Measurements from ENCODE around the gene METTL27. TPM values are rescaled to one million over a fixed set of nuclear protein-coding genes. Genes with fewer than 3 reads are reported as not detected.
A peak's percentile ranks its signal among the peaks of the same experiment; 100 is the strongest.
"Not testable (repeated sequence)": the region's sequence is repeated elsewhere in the genome, so short reads cannot be mapped to it uniquely, and the experiment has no call there.

Gene METTL27
- total RNA-seq, 1 donor from 2014 or later = 1.8 TPM

DNA sequence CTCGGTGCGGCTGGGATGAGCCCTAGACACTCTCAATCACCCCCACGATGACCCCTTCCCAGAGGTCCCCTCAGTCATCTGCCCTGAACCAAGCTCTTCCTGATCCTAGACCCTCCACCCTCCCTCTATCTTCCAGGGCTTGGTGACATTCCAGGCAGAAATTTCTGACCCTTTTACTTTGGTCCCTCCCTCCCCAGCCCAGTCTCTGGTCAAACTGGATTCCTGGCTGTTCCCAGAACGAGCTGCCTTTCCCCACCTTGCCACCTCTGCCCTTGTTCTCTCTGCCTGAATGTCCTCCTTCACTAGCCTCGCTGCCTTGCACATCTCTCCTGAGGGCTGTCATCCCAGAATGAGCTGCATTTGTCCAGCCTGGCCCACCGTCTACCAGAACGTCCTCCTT, 12.8 kb downstream of the METTL27 start:
- peaks cover 14% of the 10 kb centered on the region for H3K27me3 Mint-ChIP-seq (ENCODE audit: insufficient read depth)
- no peak overlapping the region for H3K4me3 Mint-ChIP-seq
- peaks cover 5% of the 10 kb centered on the region for H3K4me1 Mint-ChIP-seq (ENCODE audit: low read depth)
- intact Hi-C loops (cut with micrococcal nuclease) = no loop called here
- H3K9me3 Mint-ChIP-seq = no peaks in the 10 kb centered on the region
- DNase-seq (ENCODE audit: low spot score) = no peak
- H3K27ac Mint-ChIP-seq = no peak overlapping the region
- H3K36me3 Mint-ChIP-seq (ENCODE audit: low read depth) = no peaks in the 10 kb centered on the region

DNA sequence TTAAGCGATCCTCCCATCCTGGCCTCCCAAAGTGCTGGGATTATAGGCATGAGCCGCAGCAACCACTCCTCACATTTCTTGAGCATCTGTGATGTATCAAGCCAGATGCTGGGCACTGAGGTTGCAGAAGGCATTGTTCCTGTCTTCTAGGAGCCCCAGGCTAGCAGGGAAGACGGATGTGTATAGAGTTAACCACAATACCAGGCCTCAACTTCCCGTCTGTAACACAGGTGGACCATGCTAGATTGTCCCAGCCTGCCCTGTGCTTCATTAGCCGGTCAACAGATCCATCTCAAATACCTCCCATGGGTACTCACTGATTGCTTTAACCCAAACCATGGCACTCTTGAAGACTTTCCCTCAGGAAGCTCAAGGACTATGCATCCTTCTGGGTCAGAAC, 13.3 kb downstream of the METTL27 start:
- intact Hi-C loops (cut with micrococcal nuclease) = no loop called here
- Mint-ChIP-seq H3K4me3 (no peak overlapping the region), H3K9me3 (no peaks in the 10 kb centered on the region)

DNA sequence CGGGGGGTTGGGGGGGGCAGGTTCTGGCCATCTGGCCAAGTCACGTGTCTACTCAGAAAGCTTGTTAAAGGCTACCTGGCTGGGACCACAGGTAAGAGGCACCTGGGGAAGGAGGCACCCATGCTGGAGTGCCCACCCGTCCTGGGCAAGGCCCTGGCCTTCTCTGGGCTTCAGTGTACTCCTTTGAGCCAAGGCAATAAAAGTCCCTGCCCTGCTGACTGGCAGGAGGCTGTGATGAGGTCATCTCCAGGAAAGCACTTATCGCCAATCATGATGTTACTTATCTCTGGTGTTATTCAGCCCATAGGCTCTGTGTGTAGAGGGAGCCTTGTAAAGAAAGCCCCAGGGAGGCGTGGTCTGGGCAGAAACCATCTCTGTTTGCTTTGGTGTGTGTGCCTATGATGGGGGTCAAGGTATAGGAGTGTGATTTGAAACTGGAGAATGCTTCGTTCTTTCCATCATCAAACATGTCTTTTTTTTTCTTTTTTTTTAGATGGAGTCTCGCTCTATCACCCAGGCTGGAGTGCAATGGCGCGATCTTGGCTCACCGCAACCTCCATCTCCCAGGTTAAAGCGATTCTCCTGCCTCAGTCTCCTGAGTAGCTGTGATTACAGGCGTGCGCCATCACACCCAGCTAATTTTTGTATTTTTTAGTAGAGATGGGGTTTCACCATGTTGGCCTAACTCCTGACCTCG, 14.1 kb downstream of the METTL27 start:
- Mint-ChIP-seq H3K4me3 (no peak overlapping the region), H3K4me1 (ENCODE audit: low read depth) (peaks cover 5% of the 10 kb centered on the region), H3K9me3 (no peaks in the 10 kb centered on the region), H3K27ac (no peak overlapping the region), H3K27me3 (ENCODE audit: insufficient read depth) (peaks cover 17% of the 10 kb centered on the region), H3K36me3 (ENCODE audit: low read depth) (no peaks in the 10 kb centered on the region)
- intact Hi-C loops (cut with micrococcal nuclease) = no loop called here
- DNase-seq (ENCODE audit: low spot score) = no peak

More for the DNA sequence above, 13.3 kb downstream of the METTL27 start:
- Mint-ChIP-seq H3K27ac (no peak overlapping the region), H3K36me3 (ENCODE audit: low read depth) (no peaks in the 10 kb centered on the region), H3K27me3 (ENCODE audit: insufficient read depth) (peaks cover 14% of the 10 kb centered on the region), H3K4me1 (ENCODE audit: low read depth) (peaks cover 5% of the 10 kb centered on the region)
- DNase-seq (ENCODE audit: low spot score) = no peak

DNA sequence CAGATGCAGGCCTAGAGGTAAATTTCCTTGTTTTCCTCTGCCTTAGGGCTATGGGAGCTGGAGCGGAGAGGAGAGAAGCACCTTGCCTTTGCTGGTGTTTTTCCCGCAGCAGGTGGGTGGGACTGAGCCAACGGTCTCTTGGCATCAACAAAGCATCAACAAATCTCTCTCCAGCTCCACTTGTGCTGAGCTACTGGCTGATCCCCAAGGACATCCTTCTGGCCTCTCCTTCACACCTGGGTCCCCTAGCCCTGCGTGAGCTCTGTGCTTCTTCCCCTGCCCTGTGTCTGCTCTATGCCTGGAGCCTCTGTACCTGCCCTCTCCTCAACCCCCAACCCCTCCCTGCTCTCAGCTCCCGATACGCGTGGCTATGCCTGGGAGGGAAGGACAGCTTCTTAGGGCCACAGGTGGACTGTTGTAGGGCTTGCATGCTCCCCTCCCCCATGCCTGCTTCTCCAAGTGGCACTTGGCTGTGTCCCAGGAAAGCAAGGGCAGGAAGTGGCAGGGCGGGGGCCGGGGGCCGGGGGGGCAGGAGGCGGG, 14.7 kb downstream of the METTL27 start:
- intact Hi-C loops (cut with micrococcal nuclease) = no loop called here

DNA sequence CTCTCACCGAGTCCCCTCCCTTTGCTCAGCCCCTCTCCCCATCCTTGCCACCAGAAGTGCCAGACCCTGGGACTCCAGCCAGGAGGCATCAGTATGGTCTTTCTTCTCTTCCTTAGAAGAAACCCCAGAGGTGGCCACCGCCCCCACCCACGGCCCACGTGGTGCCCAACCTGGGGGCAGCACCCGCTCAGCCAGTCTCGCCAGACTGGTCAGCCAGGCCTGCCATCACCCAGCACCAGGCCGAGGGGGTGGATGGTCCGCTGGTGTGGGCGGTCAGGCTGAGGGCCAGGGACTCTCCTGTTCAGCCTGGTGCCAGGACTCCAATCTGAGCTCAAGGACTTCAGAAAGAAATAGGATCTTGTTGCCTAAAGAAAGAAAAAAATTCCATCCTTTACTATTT, 17.3 kb downstream of the METTL27 start:
- H3K9me3 Mint-ChIP-seq = no peaks in the 10 kb centered on the region
- H3K27ac Mint-ChIP-seq = no peak overlapping the region
- DNase-seq (ENCODE audit: low spot score) = no peak
- peaks cover 5% of the 10 kb centered on the region for H3K4me1 Mint-ChIP-seq (ENCODE audit: low read depth)
- intact Hi-C loops (cut with micrococcal nuclease) = no loop called here
- H3K27me3 Mint-ChIP-seq (ENCODE audit: insufficient read depth) = peaks cover 17% of the 10 kb centered on the region
- H3K4me3 Mint-ChIP-seq = no peak overlapping the region
- H3K36me3 Mint-ChIP-seq (ENCODE audit: low read depth) = no peaks in the 10 kb centered on the region

More for the DNA sequence above, 14.7 kb downstream of the METTL27 start:
- H3K4me1 Mint-ChIP-seq (ENCODE audit: low read depth) = peaks cover 5% of the 10 kb centered on the region
- no peaks in the 10 kb centered on the region for H3K36me3 Mint-ChIP-seq (ENCODE audit: low read depth)
- H3K9me3 Mint-ChIP-seq = no peaks in the 10 kb centered on the region
- H3K27me3 Mint-ChIP-seq (ENCODE audit: insufficient read depth) = peaks cover 17% of the 10 kb centered on the region
- no peak overlapping the region for H3K4me3 Mint-ChIP-seq
- no peak for DNase-seq (ENCODE audit: low spot score)
- no peak overlapping the region for H3K27ac Mint-ChIP-seq

DNA sequence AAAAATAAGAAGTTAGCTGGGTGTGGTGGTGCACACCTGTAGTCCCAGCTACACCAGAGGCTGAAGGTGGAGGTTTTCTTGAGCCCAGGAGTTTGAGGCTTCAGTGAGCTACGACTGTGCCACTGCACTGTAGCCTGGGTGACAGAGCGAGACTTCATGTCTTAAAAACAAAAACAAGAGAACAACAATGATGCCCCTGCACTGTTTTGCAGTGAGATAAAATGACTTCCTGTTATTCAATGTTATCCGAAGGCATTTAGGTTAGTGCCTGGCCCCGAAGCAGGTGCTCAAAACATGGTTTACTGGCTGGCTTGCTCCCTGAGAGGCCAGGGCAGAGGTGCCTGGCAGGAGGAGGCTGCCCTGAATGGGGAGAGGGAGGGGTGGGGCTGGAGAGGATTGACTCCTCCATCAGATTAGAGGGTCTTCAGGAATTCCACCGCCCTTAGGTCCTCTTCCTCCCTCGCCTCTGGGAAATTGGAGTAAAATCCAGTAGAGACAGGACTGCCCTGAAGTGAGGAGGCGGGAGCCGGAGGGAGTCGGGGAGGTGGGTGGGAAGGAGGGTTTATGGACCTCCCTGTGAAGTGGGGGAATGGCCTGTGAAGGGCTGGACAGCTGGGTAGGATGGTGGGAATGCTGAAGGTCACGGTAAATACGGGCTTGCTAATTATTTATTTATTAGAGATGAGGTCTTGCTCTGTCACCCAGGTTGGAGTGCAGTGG, 18.3 kb downstream of the METTL27 start:
- Mint-ChIP-seq H3K36me3 (ENCODE audit: low read depth) (no peaks in the 10 kb centered on the region), H3K4me3 (no peak overlapping the region), H3K27ac (no peak overlapping the region), H3K4me1 (ENCODE audit: low read depth) (peaks cover 5% of the 10 kb centered on the region), H3K9me3 (no peaks in the 10 kb centered on the region), H3K27me3 (ENCODE audit: insufficient read depth) (peaks cover 18% of the 10 kb centered on the region)
- DNase-seq (ENCODE audit: low spot score) = no peak
- intact Hi-C loops (cut with micrococcal nuclease) = no loop called here

DNA sequence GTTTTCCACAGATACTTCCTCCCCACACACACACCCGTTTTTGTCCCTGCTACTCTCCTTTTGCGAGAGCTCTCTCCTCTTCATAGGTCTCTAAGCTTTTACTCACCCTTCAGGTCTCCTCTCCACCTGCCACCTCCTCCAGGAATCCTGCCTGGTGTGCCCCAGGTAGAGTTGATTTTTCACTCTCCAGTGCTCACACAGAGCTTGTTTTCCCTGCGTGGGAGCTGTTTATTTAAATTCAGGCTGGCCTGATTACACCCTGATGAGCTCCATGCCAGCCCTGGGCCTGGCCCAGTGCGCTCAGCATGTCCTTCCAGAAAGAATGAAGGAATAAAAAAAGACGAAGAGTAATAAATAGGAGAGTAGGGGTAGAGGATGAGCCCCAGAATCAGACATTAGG, 19.1 kb downstream of the METTL27 start:
- Mint-ChIP-seq H3K27ac (no peak overlapping the region), H3K27me3 (ENCODE audit: insufficient read depth) (peaks cover 16% of the 10 kb centered on the region), H3K36me3 (ENCODE audit: low read depth) (no peaks in the 10 kb centered on the region), H3K4me1 (ENCODE audit: low read depth) (peaks cover 5% of the 10 kb centered on the region), H3K4me3 (no peak overlapping the region), H3K9me3 (no peaks in the 10 kb centered on the region)
- intact Hi-C loops (cut with micrococcal nuclease) = no loop called here
- DNase-seq (ENCODE audit: low spot score) = no peak

DNA sequence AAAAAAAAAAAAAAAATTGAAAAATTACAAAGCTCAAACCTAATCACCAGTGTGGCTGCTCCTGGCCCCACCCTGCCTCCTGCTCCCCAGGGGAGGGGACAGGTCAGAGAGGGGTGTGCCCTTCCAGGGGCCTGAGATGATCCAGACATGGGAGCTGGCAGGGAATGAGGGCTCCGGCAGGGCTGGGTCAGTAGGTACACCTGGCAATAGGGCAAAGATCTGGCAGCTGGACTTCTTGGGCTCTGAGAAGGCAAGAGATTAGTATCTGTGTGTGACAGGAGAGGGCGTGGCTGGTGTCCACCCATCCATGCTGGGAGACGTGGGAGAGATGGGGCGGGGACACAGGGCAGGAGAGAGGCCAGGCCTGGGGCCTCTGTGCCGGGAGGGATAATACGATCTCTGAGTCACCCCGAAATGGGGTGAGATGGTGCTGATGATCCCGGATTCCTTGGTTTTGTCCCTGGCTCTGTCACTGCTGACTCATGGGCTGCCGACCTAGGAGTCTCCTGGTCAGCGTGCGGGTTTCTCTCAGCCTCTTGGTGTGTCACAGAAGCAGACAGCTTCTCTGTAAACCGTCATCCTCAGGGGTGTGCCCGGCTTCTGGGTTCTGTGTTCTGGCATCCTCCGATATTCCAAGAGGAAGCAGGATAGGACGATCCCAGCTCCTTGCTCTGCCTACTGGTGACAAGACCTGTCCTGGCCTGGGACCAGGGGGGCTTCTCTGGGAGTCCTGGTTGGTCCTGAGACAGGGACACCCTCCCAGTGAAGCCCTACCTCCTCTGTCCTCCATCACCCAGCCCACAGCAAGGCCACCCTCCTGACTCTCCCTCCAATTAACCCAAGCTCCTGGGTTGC, 19.8 kb downstream of the METTL27 start:
- no peak for DNase-seq (ENCODE audit: low spot score)
- Mint-ChIP-seq H3K4me3 (no peak overlapping the region), H3K9me3 (no peaks in the 10 kb centered on the region), H3K36me3 (ENCODE audit: low read depth) (no peaks in the 10 kb centered on the region), H3K27me3 (ENCODE audit: insufficient read depth) (peaks cover 16% of the 10 kb centered on the region), H3K27ac (no peak overlapping the region), H3K4me1 (ENCODE audit: low read depth) (peaks cover 5% of the 10 kb centered on the region)
- intact Hi-C loops (cut with micrococcal nuclease) = no loop called here

DNA sequence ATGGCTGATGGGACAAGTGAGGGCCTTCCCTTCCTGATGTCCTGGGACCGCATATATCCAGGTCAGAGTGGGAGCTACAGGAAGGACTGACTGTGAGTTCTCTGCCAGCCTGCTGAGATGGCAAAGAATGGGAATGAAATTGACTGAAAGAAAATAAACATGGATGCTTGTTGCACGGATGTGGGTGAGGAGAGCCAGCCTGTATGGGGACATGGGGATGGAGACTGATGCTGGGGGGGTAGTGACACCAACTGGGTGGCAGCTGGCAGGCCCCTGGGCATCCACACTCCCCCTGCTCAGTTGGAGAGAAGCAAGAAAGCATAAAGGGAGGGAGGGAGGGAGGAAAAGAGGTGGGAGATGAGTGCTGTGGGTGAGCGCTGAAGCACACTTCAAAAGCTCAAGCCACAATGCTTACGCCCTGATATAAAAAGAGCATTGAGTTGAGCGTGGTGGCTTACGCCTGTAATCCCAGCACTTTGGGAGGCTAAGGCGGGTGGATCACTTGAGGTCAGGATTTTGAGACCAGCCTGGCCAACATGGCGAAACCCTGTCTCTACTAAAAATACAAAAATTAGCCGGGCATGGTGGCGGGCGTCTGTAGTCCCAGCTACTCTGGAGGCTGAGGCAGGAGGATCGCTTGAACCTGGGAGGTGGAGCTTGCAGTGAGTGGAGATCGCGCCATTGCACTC, 20.6 kb downstream of the METTL27 start:
- Mint-ChIP-seq H3K27me3 (ENCODE audit: insufficient read depth) (peaks cover 14% of the 10 kb centered on the region), H3K27ac (peak overlapping the region; percentile 59)
- H3K9me3 Mint-ChIP-seq; H3K36me3 Mint-ChIP-seq (ENCODE audit: low read depth); H3K4me1 Mint-ChIP-seq (ENCODE audit: low read depth); H3K4me3 Mint-ChIP-seq; intact Hi-C loops (cut with micrococcal nuclease); DNase-seq (ENCODE audit: low spot score): not testable (repeated sequence)

DNA sequence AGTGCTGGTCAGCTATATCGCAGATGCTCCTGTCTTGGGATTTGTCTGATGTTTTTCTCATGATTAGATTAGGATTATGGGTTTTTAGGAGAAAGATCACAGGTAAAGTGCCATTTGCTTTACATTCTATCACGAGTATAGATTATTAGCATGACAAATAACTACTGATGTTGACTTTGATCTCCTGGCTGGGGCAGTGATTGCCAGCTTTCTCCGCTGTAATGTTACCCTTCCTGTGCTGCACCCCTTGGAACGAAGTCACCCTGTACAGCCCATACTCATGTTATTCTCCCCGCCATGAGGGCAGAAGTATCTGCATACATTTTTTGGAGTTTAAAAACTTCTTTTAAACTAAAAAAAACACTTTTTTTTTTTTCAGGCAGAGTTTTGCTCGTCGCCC, 22.3 kb downstream of the METTL27 start:
- intact Hi-C loops (cut with micrococcal nuclease) = no loop called here
- Mint-ChIP-seq H3K27me3 (ENCODE audit: insufficient read depth) (peaks cover 9% of the 10 kb centered on the region), H3K4me3 (no peak overlapping the region), H3K27ac (no peak overlapping the region), H3K36me3 (ENCODE audit: low read depth) (no peaks in the 10 kb centered on the region), H3K4me1 (ENCODE audit: low read depth) (no peaks in the 10 kb centered on the region), H3K9me3 (no peaks in the 10 kb centered on the region)
- DNase-seq (ENCODE audit: low spot score) = no peak

DNA sequence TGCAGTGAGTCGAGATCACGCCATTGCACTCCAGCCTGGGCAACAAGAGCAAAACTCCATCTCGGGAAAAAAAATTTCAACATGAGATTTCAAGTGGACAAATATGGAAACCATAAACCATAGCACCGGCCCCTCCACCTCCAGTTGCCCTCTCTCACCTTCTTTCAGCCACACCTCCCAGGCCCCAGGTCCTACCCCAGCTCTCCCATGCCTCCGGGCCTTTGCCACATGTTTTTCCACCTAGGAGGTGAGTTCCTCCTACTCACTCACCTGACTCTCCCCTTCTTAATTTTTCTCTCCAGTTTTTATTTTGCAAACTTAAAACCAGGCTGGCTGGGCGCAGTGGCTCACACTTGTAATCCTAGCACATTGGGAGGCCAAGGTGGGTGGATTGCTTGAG, 25.2 kb downstream of the METTL27 start:
- peaks cover 10% of the 10 kb centered on the region for H3K27me3 Mint-ChIP-seq (ENCODE audit: insufficient read depth)
- H3K9me3 Mint-ChIP-seq = no peaks in the 10 kb centered on the region
- intact Hi-C loops (cut with micrococcal nuclease) = no loop called here
- no peak for DNase-seq (ENCODE audit: low spot score)
- H3K4me1 Mint-ChIP-seq (ENCODE audit: low read depth) = no peaks in the 10 kb centered on the region
- H3K4me3 Mint-ChIP-seq = no peak overlapping the region
- H3K36me3 Mint-ChIP-seq (ENCODE audit: low read depth) = no peaks in the 10 kb centered on the region
- no peak overlapping the region for H3K27ac Mint-ChIP-seq

DNA sequence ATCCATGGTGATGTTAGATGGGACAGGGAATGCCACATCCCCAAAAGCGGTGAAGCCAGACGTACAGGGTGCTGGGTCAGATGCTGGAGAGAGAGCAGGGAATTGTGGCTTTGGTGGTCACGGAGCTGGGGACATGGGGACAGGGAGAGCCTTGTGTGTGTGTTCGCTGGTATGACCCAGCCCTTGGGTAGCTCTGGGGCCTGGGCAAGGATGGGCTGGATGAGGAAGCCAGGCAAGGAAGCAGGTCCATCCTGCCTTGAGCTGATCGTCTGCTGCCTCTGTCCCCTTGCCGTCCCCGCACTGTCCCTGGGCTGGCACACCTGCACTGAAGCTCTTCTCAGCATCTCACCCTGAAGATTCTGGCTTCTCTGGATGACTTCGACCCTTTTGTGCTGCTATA, 26.9 kb downstream of the METTL27 start:
- Mint-ChIP-seq H3K4me1 (ENCODE audit: low read depth) (no peaks in the 10 kb centered on the region), H3K27me3 (ENCODE audit: insufficient read depth) (peaks cover 10% of the 10 kb centered on the region), H3K36me3 (ENCODE audit: low read depth) (no peaks in the 10 kb centered on the region), H3K27ac (no peak overlapping the region), H3K9me3 (no peaks in the 10 kb centered on the region), H3K4me3 (no peak overlapping the region)
- DNase-seq (ENCODE audit: low spot score) = no peak
- intact Hi-C loops (cut with micrococcal nuclease) = no loop called here
